GM12878 (cell line): Measurements from ENCODE around the gene YES1. TPM values are rescaled to one million over a fixed set of nuclear protein-coding genes. Genes with fewer than 3 reads are reported as not detected.

Experiments used
- ASH2L ChIP-seq: fragments of 300-600, 200-600 bp; sonication (generic); IDR thresholded peaks from 2 replicates; pipeline ENCODE4 v1.6.1; 2017; ENCODE audit warnings: low read depth, mild to moderate bottlenecking, borderline replicate concordance
- BACH1 ChIP-seq: fragments of 450-650 bp; IDR thresholded peaks from 2 replicates; pipeline ENCODE4 v1.6.1; 2017; ENCODE audit warnings: mild to moderate bottlenecking, borderline replicate concordance
- CBX5 ChIP-seq: sonication (generic); IDR thresholded peaks from 2 replicates; pipeline ENCODE4 v1.6.1; 2016; ENCODE audit warnings: low read depth, moderate library complexity, mild to moderate bottlenecking, inconsistent platforms
- CREB1 ChIP-seq: IDR thresholded peaks from 2 replicates; pipeline ENCODE4 v1.6.1; 2012; ENCODE audit warnings: low read depth, mild to moderate bottlenecking, inconsistent platforms
- EGR1 ChIP-seq, 2 experiments: IDR thresholded peaks; 1 replicate in 1 of 2; 2 replicates in 1 of 2; pipeline ENCODE4 v1.6.1; 2011 to 2012; ENCODE audit warnings: low read depth in 2 of 2, low read length in 2 of 2, borderline replicate concordance in 1 of 2, mild to moderate bottlenecking in 1 of 2, moderate library complexity in 1 of 2
- RUNX3 ChIP-seq: IDR thresholded peaks from 2 replicates; pipeline ENCODE4 v1.6.1; 2012; ENCODE audit warnings: low read length, inconsistent platforms
- USF1 ChIP-seq: IDR thresholded peaks from 2 replicates; pipeline ENCODE4 v1.6.1; 2011; ENCODE audit warnings: borderline replicate concordance, low read depth, mild to moderate bottlenecking, moderate library complexity, mixed read lengths, low read length; ENCODE audit not compliant: insufficient read depth; ENCODE audit errors: extremely low read length
- ZBTB4 ChIP-seq: fragments of 450-650 bp; formaldehyde crosslinking; IDR thresholded peaks from 2 replicates; pipeline ENCODE4 v1.4.0; 2022; ENCODE audit warnings: mild to moderate bottlenecking, moderate library complexity
- polyA plus RNA-seq, 11 experiments: library from polyadenylated mRNA; depleted of rRNA in 4 of 11; unstranded in 6 of 11; stranded (reverse) in 5 of 11; fragments of >200 nt; fragmentation: Nextera tagmentation in 4 of 11; fragmentation: Illumina TruSeq in 1 of 11; extraction: Ambion mirVana in 4 of 11; extraction: Trizol in 1 of 11; gene quantifications; 1 replicate in 1 of 11; 2 replicates in 10 of 11; pipeline versions ENCODE4 v1.2.1 to v1.2.3, GENCODE V29; 2011 to 2016; ENCODE audit warnings: inconsistent platforms in 2 of 11, missing spikeins in 2 of 11, low read depth in 1 of 11
- total RNA-seq, 4 experiments: library from RNA; depleted of rRNA in 3 of 4; stranded (reverse); fragments of >200 nt in 3 of 4; fragmentation: Illumina TruSeq in 1 of 4; extraction: Trizol in 1 of 4; gene quantifications; 2 replicates each; pipeline versions ENCODE4 v1.2.1 to v1.2.3, GENCODE V29; 2013 to 2021

The YES1 gene
- total and polyA plus RNA-seq, 10 of the 15 experiments (the other 5 are each of a cell fraction or from before 2014, with no cell fraction given): 2.3 to 7.9 (median 5.8) TPM

GRCh38 chr18:712401-713134, 99.5 kb downstream of the YES1 start, which contains the start of gene ENOSF1 (continued):
- TF ChIP-seq ZBTB4 (CRISPR knock-in tag): no peak
- no peak for TF ChIP-seq BACH1
- peak in 1 of 2 experiments; percentile 16; a peak in 1 of 3 replicates for TF ChIP-seq EGR1 (IDR thresholded peaks at IDR 0.05; ENCODE audit: borderline replicate concordance in 1 of 2, low read depth in 2 of 2, low read length in 2 of 2)
- no peak for TF ChIP-seq ASH2L
- 0 out of 2 replicates have a peak, but pooled peaks have one; percentile 26 for TF ChIP-seq CREB1
- peak; percentile 52 for TF ChIP-seq RUNX3
- 0 out of 2 replicates have a peak, but pooled peaks have one; percentile 7 for TF ChIP-seq CBX5
- peak; percentile 14 for TF ChIP-seq USF1
- TF ChIP-seq, all 136 proteins: peak for 9
